IMR-90 (cell line): ENCODE measurements around the gene XPR1. TPM values are rescaled to one million over a fixed set of nuclear protein-coding genes. Genes with fewer than 3 reads are reported as not detected.
A peak's percentile ranks its signal among the peaks of the same experiment; 100 is the strongest.

Experiments
- ATAC-seq: fragments of 200-7000 bp; cut with Tn5 transposase; 2 replicates; pipeline ENCODE4 v1.9.1; 2020; ENCODE audit warnings: low read depth, mild to moderate bottlenecking, moderate library complexity
- BruUV-seq: library from RNA; stranded (reverse); fragments of 400-500 nt; replicated peaks from 2 replicates; lab custom pipeline; 2021; lab: Mats Ljungman, UMichigan
- CTCF ChIA-PET: fragments of 300-600 bp; formaldehyde crosslinking; extraction: SDS; loops from one replicate; lab custom pipeline; 2021; ENCODE audit warnings: antibody characterized with exemption; lab: Yijun Ruan, JAX
- POLR2A ChIA-PET: fragments of 300-600 bp; sonication (Branson Sonifier 250); formaldehyde crosslinking; loops from one replicate; lab custom pipeline; 2022; ENCODE audit warnings: antibody characterized with exemption; ENCODE audit not compliant: unreplicated experiment; lab: Charles Lee
- DNase-seq: peaks from one replicate; pipeline ENCODE4 v3.0.0; 2013
- H2AFZ ChIP-seq: replicated peaks from 2 replicates; pipeline ENCODE3; 2013; ENCODE audit warnings: low read length, mild to moderate bottlenecking; ENCODE audit not compliant: poor library complexity
- H2AK5ac ChIP-seq: 2 replicates; pipeline ENCODE4 v1.6.1; 2013; ENCODE audit warnings: low read depth, low read length, inconsistent platforms
- H2AK9ac ChIP-seq: replicated peaks from 2 replicates; pipeline ENCODE3; 2013; ENCODE audit warnings: mild to moderate bottlenecking, low read depth, low read length, moderate library complexity; ENCODE audit not compliant: poor library complexity
- H2BK120ac ChIP-seq: 2 replicates; pipeline ENCODE4 v1.6.1; 2013; ENCODE audit warnings: low read depth, low read length, inconsistent platforms
- H2BK15ac ChIP-seq: 3 replicates; pipeline ENCODE4 v1.6.1; 2013; ENCODE audit warnings: low read depth, low read length, inconsistent platforms
- H2BK20ac ChIP-seq: 2 replicates; pipeline ENCODE4 v1.6.1; 2013; ENCODE audit warnings: low read depth, mild to moderate bottlenecking, inconsistent platforms, low read length, moderate library complexity
- H2BK5ac ChIP-seq: 2 replicates; pipeline ENCODE4 v1.6.1; 2013; ENCODE audit warnings: mild to moderate bottlenecking, low read depth, low read length, inconsistent platforms; ENCODE audit not compliant: poor library complexity, severe bottlenecking
- H3K14ac ChIP-seq: replicated peaks from 2 replicates; pipeline ENCODE4 v1.6.1; 2013; ENCODE audit warnings: low read depth, low read length, inconsistent platforms
- H3K18ac ChIP-seq: 2 replicates; pipeline ENCODE4 v1.6.1; 2013; ENCODE audit warnings: low read depth, low read length, control low read depth
- H3K23ac ChIP-seq: 2 replicates; pipeline ENCODE4 v1.6.1; 2013; ENCODE audit warnings: low read depth, low read length, inconsistent platforms
- H3K27ac ChIP-seq: 2 replicates; pipeline ENCODE4 v1.5.1; 2013; ENCODE audit warnings: mild to moderate bottlenecking, control low read depth, low read length; ENCODE audit not compliant: insufficient read depth
- H3K27me3 ChIP-seq: 2 replicates; pipeline ENCODE4 v1.6.1; 2013; ENCODE audit warnings: low read length; ENCODE audit not compliant: control insufficient read depth, insufficient read depth
- H3K36me3 ChIP-seq: 2 replicates; pipeline ENCODE4 v1.6.1; 2013; ENCODE audit warnings: low read length, mixed read lengths; ENCODE audit not compliant: control insufficient read depth, insufficient read depth
- H3K4ac ChIP-seq: 2 replicates; pipeline ENCODE4 v1.6.1; 2013; ENCODE audit warnings: low read depth, low read length, inconsistent platforms
- H3K4me1 ChIP-seq: 2 replicates; pipeline ENCODE4 v1.6.1; 2013; ENCODE audit warnings: low read length, mixed read lengths; ENCODE audit not compliant: control insufficient read depth, insufficient read depth
- H3K4me2 ChIP-seq: 2 replicates; pipeline ENCODE4 v1.6.1; 2013; ENCODE audit warnings: low read depth, mild to moderate bottlenecking, control low read depth, low read length, moderate library complexity
- H3K4me3 ChIP-seq: 2 replicates; pipeline ENCODE4 v1.5.1; 2013; ENCODE audit warnings: low read depth, mild to moderate bottlenecking, control low read depth, low read length, moderate library complexity; ENCODE audit not compliant: insufficient read depth
- H3K56ac ChIP-seq: 2 replicates; pipeline ENCODE4 v1.6.1; 2013; ENCODE audit warnings: low read length, inconsistent platforms; ENCODE audit not compliant: insufficient read depth; ENCODE audit errors: extremely low read depth
- H3K79me1 ChIP-seq, 2 experiments: 2 replicates each; pipeline ENCODE4 v1.6.1; 2013; ENCODE audit warnings: low read length in 2 of 2, inconsistent platforms in 1 of 2, low read depth in 1 of 2
- H3K9ac ChIP-seq: 2 replicates; pipeline ENCODE4 v1.6.1; 2013; ENCODE audit warnings: low read depth, low read length, control low read depth
- H3K9me1 ChIP-seq: 2 replicates; pipeline ENCODE4 v1.6.1; 2013; ENCODE audit warnings: low read length, inconsistent platforms; ENCODE audit not compliant: insufficient read depth
- H3K9me3 ChIP-seq: 2 replicates; pipeline ENCODE4 v1.6.1; 2013; ENCODE audit warnings: low read length; ENCODE audit not compliant: control insufficient read depth, insufficient read depth
- H4K20me1 ChIP-seq: 2 replicates; pipeline ENCODE4 v1.6.1; 2013; ENCODE audit warnings: low read length, inconsistent platforms; ENCODE audit not compliant: insufficient read depth
- H4K5ac ChIP-seq: 2 replicates; pipeline ENCODE4 v1.6.1; 2013; ENCODE audit warnings: mild to moderate bottlenecking, low read depth, low read length, control low read depth
- H4K8ac ChIP-seq, 2 experiments: 2 replicates each; pipeline ENCODE4 v1.6.1; 2013; ENCODE audit warnings: low read depth in 2 of 2, low read length in 2 of 2, control low read depth in 1 of 2, inconsistent platforms in 1 of 2
- H4K91ac ChIP-seq: 2 replicates; pipeline ENCODE4 v1.6.1; 2013; ENCODE audit warnings: low read depth, low read length, inconsistent platforms; ENCODE audit not compliant: insufficient read depth
- BHLHE40 ChIP-seq: fragments of 150-350 bp; IDR thresholded peaks from 2 replicates; pipeline ENCODE4 v1.6.1; 2016; ENCODE audit warnings: mild to moderate bottlenecking, low read depth, low read length
- CEBPB ChIP-seq: IDR thresholded peaks from 2 replicates; pipeline ENCODE4 v1.6.1; 2012; ENCODE audit warnings: low read depth, low read length, improper control_type of control experiment
- CHD1 ChIP-seq: IDR thresholded peaks from 2 replicates; pipeline ENCODE4 v1.6.1; 2012; ENCODE audit warnings: low read depth, low read length, improper control_type of control experiment
- ELK1 ChIP-seq: fragments of 150-350 bp; IDR thresholded peaks from 2 replicates; pipeline ENCODE4 v1.6.1; 2016; ENCODE audit warnings: low read depth, mild to moderate bottlenecking, low read length, moderate library complexity, borderline replicate concordance
- FOS ChIP-seq: fragments of 150-350 bp; IDR thresholded peaks from 2 replicates; pipeline ENCODE4 v1.6.1; 2016; ENCODE audit warnings: low read depth, low read length
- MAZ ChIP-seq: IDR thresholded peaks from 2 replicates; pipeline ENCODE4 v1.6.1; 2012; ENCODE audit warnings: low read depth, mild to moderate bottlenecking, low read length, improper control_type of control experiment, moderate library complexity, borderline replicate concordance
- MXI1 ChIP-seq: IDR thresholded peaks from 2 replicates; pipeline ENCODE4 v1.6.1; 2012; ENCODE audit warnings: low read depth, mild to moderate bottlenecking, low read length, moderate library complexity, borderline replicate concordance
- NFE2L2 ChIP-seq: fragments of 150-350 bp; IDR thresholded peaks from 2 replicates; pipeline ENCODE4 v1.6.1; 2016; ENCODE audit warnings: low read depth, mild to moderate bottlenecking, low read length
- RAD21 ChIP-seq: IDR thresholded peaks from 2 replicates; pipeline ENCODE4 v1.6.1; 2012; ENCODE audit warnings: low read length, improper control_type of control experiment
- RCOR1 ChIP-seq: IDR thresholded peaks from 2 replicates; pipeline ENCODE4 v1.6.1; 2012; ENCODE audit warnings: mild to moderate bottlenecking, low read length, improper control_type of control experiment; ENCODE audit not compliant: insufficient replicate concordance
- RFX5 ChIP-seq: IDR thresholded peaks from 2 replicates; pipeline ENCODE4 v1.8.0; 2012; ENCODE audit warnings: low read depth, mild to moderate bottlenecking, low read length, moderate library complexity
- dilution Hi-C: fragments of 300-500 bp; cut with HindIII; formaldehyde crosslinking; loops from one replicate; pipeline ENCODE4 v1.14.3; 2018; ENCODE audit warnings: low sequenced_read_pairs; ENCODE audit not compliant: unreplicated experiment
- in situ Hi-C: fragments of 300-500 bp; cut with MboI; formaldehyde crosslinking; loops from 3 replicates; pipeline ENCODE4 v1.14.3; 2019; ENCODE audit warnings: low sequenced_read_pairs, inconsistent platforms, mixed read lengths
- intact Hi-C: fragments of 100-400 bp; cut with micrococcal nuclease; formaldehyde crosslinking; loops from 2 replicates; pipeline ENCODE4 v1.10.0; 2022
- polyA plus RNA-seq, 3 experiments: library from polyadenylated mRNA; depleted of rRNA; stranded (reverse); fragments of >200 nt; gene quantifications; 2 replicates each; pipeline ENCODE4 v1.2.3, GENCODE V29; 2012; ENCODE audit warnings: low replicate concordance in 1 of 3
- total RNA-seq: library from RNA; depleted of rRNA; stranded (reverse); fragments of >200 nt; gene quantifications from 2 replicates; pipeline ENCODE4 v1.2.3, GENCODE V29; 2012
- TF ChIP-seq, protein P1 (sequence below): fragments of 150-350 bp; IDR thresholded peaks from 2 replicates; pipeline ENCODE4 v1.6.1; 2017; ENCODE audit warnings: mild to moderate bottlenecking, antibody characterized with exemption, low read length, low read depth

The XPR1 gene
- total and polyA plus RNA-seq, 2 of the 4 experiments (the other 2 are of a cell fraction): 11.8 to 25.1 TPM

DNA sequence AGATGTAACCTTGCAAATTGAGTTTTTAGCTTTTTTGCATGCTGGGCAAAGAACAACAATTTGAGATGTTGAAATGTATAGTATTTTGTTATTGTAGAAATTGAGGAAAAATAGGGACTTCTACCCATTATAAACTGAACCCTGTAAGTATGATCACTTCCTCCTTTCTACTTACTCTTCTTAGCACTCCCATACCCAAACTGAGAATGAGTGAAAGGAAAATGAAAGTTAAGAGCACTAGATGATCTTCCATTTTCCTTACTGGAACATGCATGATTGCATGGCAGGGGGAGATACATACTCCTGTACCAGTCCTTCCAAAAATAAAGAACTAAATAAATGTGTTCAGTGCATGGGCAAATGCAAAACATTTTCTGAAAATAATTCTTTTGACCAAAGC lies 173.5 kb downstream of the XPR1 start:
- no peak overlapping the region for H3K4me3 ChIP-seq
- H3K9me3 ChIP-seq: no peaks in the 10 kb centered on the region
- H2BK20ac ChIP-seq: no peak overlapping the region
- no peaks in the 10 kb centered on the region for H3K27me3 ChIP-seq
- BruUV-seq: no TSS peak
- no peak overlapping the region for H2AK9ac ChIP-seq
- no peaks in the 10 kb centered on the region; the same call in none of the 2 replicates for H3K9me1 ChIP-seq
- H3K4me2 ChIP-seq: peak overlapping the region; percentile 20; the same call in 1 of the 2 replicates
- no peak overlapping the region for H3K27ac ChIP-seq
- H3K18ac ChIP-seq: no peak overlapping the region
- no peak overlapping the region for H2BK15ac ChIP-seq
- ChIA-PET POLR2A (no interaction called here), CTCF (interaction anchor here (1.1 kb wide), 1 partner anchor 20 kb away, joined by 3 read pairs; no protein-coding TSS in a partner anchor)
- no peak overlapping the region for H3K23ac ChIP-seq
- no peak overlapping the region for H3K9ac ChIP-seq
- intact Hi-C loops: no loop called here
- no peak overlapping the region for H2AK5ac ChIP-seq
- peaks cover 0 to 9% of the 10 kb centered on the region in 2 experiments; a peak in 3 of 4 replicates for H3K79me1 ChIP-seq
- TF ChIP-seq BHLHE40 (no peak), CHD1 (no peak), CEBPB (no peak), MXI1 (no peak), RAD21 (no peak), MAZ (no peak), ELK1 (no peak), FOS (no peak), NFE2L2 (no peak), RFX5 (no peak), RCOR1 (no peak)
- TF ChIP-seq, protein P1, sequence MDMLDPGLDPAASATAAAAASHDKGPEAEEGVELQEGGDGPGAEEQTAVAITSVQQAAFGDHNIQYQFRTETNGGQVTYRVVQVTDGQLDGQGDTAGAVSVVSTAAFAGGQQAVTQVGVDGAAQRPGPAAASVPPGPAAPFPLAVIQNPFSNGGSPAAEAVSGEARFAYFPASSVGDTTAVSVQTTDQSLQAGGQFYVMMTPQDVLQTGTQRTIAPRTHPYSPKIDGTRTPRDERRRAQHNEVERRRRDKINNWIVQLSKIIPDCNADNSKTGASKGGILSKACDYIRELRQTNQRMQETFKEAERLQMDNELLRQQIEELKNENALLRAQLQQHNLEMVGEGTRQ: no peak
- ATAC-seq (no peak), DNase-seq (no peak)
- no peak overlapping the region for H2AFZ ChIP-seq
- no peak overlapping the region for H4K8ac ChIP-seq
- in situ Hi-C loops: no loop called here
- no peak overlapping the region for H3K56ac ChIP-seq
- H3K4ac ChIP-seq: no peak overlapping the region
- no peaks in the 10 kb centered on the region for H3K4me1 ChIP-seq
- H4K5ac ChIP-seq: no peak overlapping the region
- H4K91ac ChIP-seq: no peak overlapping the region
- dilution Hi-C loops: no loop called here
- no peaks in the 10 kb centered on the region for H4K20me1 ChIP-seq
- H3K36me3 ChIP-seq: 0 out of 2 replicates have a peak, but pooled peaks cover 1% of the 10 kb centered on the region
- H2BK5ac ChIP-seq: no peak overlapping the region
- no peak overlapping the region for H3K14ac ChIP-seq
- H2BK120ac ChIP-seq: no peak overlapping the region
